ENCODE measurements around the gene RGL1.

RGL1 gene

GRCh38 chr1:183876309-183876708, 71.4 kb downstream of the RGL1 start:
- Histone ChIP-seq H3K36me3 (no peaks in the 10 kb centered on the region), H3K27me3 (no peaks in the 10 kb centered on the region), H3K4me3 (no peak overlapping the region), H3K9me3 (no peaks in the 10 kb centered on the region), H3K27ac (peak overlapping the region in 1 of 2 donors; percentile 42), H3K4me1 (peaks cover 0 to 20% (median 13%) of the 10 kb centered on the region in 4 donors)
- intact Hi-C loops (cut with DNase I; ENCODE audit: low total_unique reads): no loop called here
- no peak for DNase-seq
- no peak for TF ChIP-seq CTCF (IDR thresholded peaks at IDR 0.05)

GRCh38 chr1:183877053-183877720, 72.3 kb downstream of the RGL1 start:
- H3K27ac ChIP-seq: peak overlapping the region; percentile 42 to 67
- no peaks in the 10 kb centered on the region for H3K9me3 ChIP-seq
- TF ChIP-seq CTCF (IDR thresholded peaks at IDR 0.05): no peak
- no peaks in the 10 kb centered on the region for H3K36me3 ChIP-seq
- H3K4me3 ChIP-seq: peak overlapping the region; percentile 21 to 30
- peak; percentile 74 to 85 for DNase-seq
- no peaks in the 10 kb centered on the region for H3K27me3 ChIP-seq
- peaks cover 0 to 28% (median 20%) of the 10 kb centered on the region in 4 donors for H3K4me1 ChIP-seq
- intact Hi-C loops (cut with DNase I; ENCODE audit: low total_unique reads): no loop called here

GRCh38 chr1:183879494-183879893, 74.6 kb downstream of the RGL1 start:
- no peak for DNase-seq
- no peak overlapping the region for H3K4me3 ChIP-seq
- H3K27ac ChIP-seq: no peak overlapping the region
- no peak for TF ChIP-seq CTCF (IDR thresholded peaks at IDR 0.05)
- peaks cover 0 to 30% (median 21%) of the 10 kb centered on the region in 4 donors for H3K4me1 ChIP-seq
- H3K27me3 ChIP-seq: no peaks in the 10 kb centered on the region
- H3K36me3 ChIP-seq: peaks cover 0 to 3% (median 2%) of the 10 kb centered on the region in 3 donors
- H3K9me3 ChIP-seq: no peaks in the 10 kb centered on the region
- intact Hi-C loops (cut with DNase I; ENCODE audit: low total_unique reads): no loop called here

- Histone ChIP-seq H3K9me3 (no peaks in the 10 kb centered on the region), H3K27me3 (no peaks in the 10 kb centered on the region), H3K36me3 (peaks cover 0 to 7% (median 7%) of the 10 kb centered on the region in 3 donors), H3K4me1 (peaks cover 0 to 30% (median 21%) of the 10 kb centered on the region in 4 donors), H3K4me3 (no peak overlapping the region), H3K27ac (no peak overlapping the region)
- intact Hi-C loops (cut with DNase I; ENCODE audit: low total_unique reads): no loop called here
- no peak for DNase-seq
- no peak for TF ChIP-seq CTCF (IDR thresholded peaks at IDR 0.05)
These were observed 75.0 kb downstream of the RGL1 start for GRCh38 chr1:183879966-183880365.

GRCh38 chr1:183880531-183881243, 75.8 kb downstream of the RGL1 start:
- H3K36me3 ChIP-seq: peaks cover 0 to 14% (median 10%) of the 10 kb centered on the region in 3 donors
- H3K9me3 ChIP-seq: no peaks in the 10 kb centered on the region
- no peak for DNase-seq
- peaks cover 0 to 30% (median 21%) of the 10 kb centered on the region in 4 donors for H3K4me1 ChIP-seq
- H3K4me3 ChIP-seq: no peak overlapping the region
- no peak for TF ChIP-seq CTCF (IDR thresholded peaks at IDR 0.05)
- H3K27ac ChIP-seq: no peak overlapping the region
- H3K27me3 ChIP-seq: no peaks in the 10 kb centered on the region
- intact Hi-C loops (cut with DNase I; ENCODE audit: low total_unique reads): no loop called here

Data from tibial artery (tissue), 4 donors.